NCI-H2081 (cell line): ENCODE data around the gene PLB1.

Source experiments
- DNase-seq, 2 experiments: peaks; one replicate each; lab custom pipeline; 2025; lab: John Stamatoyannopoulos, UW

The PLB1 gene

DNA sequence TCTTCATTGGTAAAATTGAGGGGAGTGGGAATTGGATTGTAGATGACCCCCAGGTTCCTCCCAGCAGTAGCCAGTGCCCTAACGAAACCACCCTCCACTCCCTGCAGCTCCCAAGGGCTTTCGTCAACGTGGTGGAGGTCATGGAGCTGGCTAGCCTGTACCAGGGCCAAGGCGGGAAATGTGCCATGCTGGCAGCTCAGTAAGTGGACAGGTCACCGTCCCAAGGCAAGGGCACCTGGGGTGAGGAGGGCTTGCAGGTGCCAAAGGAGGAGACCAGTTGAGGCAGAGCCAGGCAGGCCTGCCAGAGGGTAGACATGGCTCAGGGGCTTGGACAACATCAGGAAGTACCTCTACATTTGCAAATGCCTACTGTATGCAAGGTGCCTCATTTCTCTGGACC, 133.1 kb downstream of the PLB1 start:
- no peak for DNase-seq

DNA sequence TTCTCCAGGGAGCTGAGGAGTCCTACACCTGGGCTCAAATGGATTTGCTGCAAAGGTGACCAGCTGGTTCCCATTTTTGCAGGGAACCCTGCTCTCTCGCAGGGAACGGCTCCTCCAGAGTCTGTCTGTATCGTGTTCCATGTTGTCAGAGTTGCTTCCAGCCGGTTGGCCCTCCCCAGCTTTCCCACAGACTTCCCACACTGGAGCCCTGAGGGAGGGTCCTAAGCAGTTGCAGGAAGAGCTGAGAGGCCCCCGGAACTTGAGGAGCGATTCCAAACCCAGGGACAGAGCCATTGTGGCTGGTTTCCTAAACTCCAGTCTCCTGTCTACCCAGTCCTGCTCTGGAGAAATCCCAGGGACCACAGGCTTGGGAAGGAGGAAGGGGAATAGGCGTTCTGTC, 134.1 kb downstream of the PLB1 start:
- no peak for DNase-seq

DNA sequence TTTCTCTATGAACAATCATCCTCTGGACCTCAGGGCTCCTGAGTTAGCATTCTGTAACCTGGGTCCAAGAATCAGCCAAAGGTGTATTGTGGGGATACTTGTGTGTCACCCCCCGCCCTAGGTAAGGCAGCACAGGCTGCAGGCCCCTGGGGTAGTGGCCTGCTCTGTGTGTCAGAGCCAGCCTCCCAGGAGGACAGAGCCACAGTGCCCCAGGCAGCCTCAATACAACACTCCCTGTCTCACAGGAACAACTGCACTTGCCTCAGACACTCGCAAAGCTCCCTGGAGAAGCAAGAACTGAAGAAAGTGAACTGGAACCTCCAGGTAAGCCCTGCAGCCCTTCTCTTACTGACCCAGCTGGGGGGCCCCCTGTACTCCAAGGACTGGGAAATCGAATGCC, 134.5 kb downstream of the PLB1 start:
- no peak for DNase-seq

DNA sequence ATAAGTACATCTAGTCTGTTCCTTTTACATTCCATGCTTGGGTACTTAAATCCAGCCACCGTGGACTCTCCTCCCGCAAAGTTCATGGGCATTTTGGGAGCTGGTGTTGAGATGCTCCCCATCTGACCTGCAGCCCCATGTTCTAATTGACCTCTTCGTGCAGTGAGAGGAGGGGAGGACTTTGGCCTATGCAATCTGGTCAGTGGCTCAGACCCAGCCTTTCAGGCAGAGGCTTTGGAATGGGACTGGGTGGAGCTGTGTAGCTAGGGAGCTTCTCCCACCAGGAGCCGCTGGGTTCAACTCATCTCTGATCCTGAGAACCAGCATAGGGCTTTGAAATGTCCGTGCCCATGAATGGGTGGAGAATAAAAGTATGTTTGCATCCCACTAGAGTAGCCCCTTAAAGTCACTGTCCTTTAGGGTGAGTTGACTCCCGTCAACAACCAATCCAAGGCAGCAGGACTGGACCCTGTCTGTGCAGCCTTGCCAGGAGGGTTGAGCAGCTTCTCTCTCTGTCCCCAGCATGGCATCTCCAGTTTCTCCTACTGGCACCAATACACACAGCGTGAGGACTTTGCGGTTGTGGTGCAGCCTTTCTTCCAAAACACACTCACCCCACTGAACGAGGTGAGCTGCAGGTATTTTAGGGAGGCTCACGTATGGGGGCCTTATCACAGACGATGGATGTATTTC, 135.8 kb downstream of the PLB1 start:
- DNase-seq, result no peak

DNA sequence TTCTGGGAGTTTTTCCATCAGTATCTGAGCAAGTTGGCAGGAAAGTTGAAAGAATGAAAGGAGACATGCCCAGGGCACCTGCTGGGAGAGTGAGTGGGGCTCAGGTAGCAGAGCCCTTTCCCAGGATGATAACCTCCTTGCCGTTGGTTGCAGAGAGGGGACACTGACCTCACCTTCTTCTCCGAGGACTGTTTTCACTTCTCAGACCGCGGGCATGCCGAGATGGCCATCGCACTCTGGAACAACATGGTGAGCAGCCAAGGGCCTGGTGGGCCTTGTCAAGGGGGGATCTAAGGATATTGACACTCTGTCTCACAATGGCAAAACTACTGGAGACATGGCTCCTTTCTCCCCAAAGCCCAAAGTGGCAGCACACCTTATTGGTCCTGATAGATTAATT, 136.9 kb downstream of the PLB1 start:
- no peak for DNase-seq

DNA sequence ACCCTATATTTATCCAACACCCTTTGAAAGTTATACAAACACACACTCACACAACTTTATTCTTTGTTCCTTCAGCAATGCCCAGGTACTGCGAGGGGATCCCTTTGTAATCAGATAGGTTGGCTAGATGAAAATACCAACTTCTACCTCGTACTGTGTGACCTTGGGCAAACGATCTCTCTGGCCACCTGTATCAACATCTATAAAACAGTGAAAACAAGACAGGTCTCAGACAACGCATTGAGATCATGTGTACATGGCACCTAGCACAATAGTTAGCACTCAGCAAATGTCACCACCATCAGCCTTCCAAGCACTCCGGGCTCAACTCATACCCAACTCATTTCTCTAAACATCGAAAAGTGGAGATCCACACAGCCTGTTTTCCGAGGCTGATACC, 137.3 kb downstream of the PLB1 start:
- DNase-seq, result no peak

DNA sequence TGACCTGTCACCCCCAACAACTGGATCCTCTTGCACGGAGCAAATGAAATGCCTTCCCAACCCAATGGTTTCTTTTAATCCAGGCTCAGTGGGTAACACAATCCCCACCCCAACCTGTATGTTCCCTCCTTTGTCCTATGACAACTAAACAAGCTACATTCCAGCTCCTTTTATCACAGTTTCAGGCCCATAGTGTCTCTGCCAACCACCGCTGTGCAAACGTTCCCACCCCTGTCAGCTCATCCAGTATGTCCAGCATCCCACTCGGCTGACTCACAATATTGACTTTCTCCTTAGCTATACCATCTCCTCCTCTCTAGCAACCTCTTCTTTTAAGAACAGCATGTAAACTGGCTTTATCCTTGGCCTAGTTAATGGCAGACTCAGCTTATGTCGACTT, 137.9 kb downstream of the PLB1 start:
- DNase-seq, result no peak

DNA sequence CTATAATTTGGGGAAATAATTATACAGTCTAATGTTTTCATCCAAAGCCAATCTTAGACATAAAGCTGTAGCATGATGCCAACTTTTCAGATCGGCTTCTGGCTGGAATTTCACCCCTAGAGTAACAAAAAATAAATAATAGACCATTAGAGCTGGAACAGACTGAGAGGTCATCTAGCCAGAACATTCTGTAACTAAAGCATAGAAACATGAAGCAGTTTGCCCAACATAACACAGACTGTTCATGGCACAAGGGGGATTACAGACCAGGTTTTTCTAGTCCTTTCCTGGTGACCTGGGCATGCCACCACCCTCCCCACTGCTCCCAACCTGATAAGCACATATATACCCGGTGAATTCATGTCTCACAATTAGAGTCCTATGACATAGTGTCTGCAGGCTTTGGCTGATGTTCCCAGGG, 139.3 kb downstream of the PLB1 start:
- DNase-seq, result no peak

DNA sequence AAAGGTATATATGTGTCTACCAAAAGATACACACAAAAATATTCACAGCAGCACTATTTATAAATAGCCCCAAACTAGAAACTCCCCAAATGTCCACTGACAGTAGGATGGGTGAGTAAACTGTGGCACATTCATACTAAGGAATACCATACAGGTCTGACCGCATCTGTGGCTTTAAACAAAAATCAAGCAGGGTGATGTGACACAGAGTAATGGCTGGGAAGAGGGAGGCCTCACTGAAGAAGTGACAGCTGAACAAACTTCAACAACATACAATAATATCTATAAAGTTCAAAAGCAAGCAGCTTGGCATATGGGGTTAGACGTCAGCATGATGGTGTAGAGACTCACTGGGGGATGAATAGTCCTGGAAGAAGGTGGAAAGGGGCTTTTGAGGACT, 140.6 kb downstream of the PLB1 start:
- DNase-seq, result no peak

DNA sequence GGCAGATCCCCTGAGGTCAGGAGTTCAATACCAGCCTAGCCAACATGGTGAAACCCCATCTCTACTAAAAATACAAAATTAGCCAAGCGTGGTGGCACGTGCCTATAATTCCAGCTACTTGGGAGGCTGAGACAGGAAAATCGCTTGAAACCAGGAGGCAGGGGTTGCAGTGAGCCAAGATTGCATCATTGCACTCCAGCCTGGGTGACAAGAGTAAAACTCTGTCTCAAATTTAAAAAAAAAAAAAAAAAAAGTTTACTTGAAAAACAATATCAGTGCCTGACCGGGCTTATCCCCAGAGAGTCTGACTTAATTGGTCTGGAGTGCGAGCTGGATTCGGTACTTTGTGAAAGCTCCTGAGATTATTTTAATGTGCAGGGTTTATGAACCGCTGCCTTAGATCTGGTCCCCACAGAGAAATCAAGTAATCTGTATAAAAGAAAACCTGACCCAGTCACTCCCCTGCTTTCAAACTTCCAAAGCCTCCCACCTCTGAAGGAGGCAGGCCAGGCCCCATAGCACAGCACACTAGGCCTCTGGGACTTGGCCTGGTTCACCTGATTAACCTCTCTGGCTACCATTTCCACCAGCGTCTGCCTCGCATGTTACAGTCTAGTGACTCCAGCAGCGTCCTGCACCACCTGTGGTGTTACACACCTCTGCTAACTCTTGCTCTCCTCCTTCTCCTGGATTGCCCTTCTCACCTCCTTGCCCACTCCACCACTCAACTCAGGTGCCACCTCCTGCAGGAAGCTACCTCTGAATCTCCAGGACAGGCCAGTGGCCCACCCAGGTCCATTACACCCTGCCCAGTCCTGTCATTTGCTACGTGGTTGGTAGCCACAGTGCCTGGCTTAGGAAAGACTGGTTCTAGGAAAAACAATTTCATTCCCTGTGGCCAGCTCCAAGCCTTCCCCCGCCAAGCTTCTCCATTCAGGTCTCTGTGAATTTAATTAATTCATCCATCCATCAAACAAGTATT, 141.5 kb downstream of the PLB1 start:
- no peak for DNase-seq

DNA sequence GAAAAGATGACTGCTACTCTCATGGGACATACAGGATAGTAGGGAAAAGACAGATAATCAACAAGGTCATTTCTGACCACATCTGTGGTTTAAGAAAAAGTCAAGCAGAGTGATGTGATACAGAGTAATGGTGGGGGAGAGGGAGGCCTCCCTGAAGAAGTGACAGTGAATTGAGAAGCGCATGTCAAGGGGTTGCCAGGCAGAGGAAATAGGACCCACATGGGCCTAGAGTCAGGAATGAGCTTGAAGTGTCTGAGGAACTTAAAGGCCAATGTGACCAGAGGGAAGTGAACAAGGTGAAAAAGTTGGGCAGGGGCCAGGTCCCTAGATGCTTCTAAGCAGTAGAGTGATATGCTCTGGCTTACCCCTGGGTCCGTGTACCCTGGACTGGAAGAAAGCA, 142.2 kb downstream of the PLB1 start:
- no peak for DNase-seq

DNA sequence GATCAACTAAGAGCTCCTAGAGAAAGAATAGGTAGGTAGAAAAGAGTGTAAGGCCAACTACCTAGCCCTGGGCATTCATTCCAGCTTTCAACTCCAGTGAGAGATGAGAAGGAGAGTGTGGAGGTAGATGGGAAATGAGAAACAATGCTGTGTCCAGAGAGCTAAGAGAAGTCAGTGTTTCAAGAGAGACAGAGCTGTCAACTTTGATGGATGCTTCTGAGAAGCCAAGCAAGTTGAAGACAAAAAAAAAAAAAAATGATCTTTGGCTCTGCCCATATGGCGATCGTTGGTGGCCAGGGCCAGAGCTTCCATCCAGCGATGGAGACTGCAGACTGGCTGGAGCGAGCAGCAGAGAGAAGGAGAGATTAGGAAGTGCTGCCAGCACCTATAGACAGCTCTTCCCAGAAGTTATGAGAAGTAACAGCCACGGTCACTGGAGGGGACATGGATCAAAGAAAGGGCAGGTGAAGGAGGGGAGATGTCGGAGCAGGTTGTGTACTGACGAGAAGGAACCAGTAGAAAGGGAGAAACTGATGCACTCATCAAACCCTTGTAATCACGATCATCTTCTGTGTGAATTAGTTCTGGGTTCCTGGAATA, 143.3 kb downstream of the PLB1 start:
- DNase-seq, result no peak

DNA sequence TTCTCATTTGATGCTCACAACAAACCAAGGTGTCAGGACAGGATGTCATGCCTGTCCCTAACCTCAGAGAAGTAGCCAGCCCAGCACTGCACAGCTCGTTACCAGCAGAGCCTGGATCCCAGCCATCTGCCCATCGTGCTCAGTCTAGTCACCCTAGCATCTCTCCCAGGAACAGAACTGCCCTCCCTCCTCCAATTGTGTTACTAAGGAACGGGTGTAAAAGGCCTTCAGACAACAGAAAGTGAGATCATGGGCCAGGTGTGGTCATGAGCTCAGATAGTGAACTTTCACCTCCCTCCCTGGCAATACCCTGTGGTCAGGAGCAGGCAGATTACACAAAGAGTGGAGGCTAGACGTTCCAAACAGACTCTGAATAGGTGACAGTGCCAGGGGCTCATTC, 144.0 kb downstream of the PLB1 start:
- no peak for DNase-seq

DNA sequence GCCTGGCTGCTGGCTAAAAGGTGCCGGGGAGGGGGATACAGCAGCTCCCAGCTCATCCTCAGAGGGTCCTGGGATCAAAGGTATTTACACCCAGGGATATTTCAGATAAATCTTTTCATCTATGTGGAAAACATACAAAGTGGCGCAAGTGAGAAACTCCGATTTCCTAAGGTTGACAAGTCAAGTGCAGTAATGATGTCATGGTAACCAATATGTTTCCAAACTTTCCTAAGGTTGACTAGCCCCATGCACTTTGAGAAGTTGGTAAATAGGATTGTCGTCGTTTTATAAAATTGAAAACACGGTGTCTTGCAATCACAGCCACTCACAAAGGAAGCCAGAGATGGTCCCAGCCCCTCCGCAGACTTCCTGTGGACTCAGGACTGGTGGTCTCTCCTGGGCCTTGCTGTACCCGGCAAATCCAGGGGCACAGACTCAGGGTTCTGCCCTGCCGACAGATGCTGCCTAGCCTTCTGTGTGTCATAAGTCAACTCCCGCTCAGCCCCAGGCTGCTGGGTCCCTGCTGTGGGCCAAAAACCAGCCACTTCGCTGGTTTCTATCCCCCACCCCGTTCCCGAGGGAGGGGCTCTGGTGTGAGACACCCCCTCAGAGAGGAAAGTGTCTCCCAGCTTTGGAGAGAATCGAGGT, 144.5 kb downstream of the PLB1 start:
- DNase-seq, result no peak

DNA sequence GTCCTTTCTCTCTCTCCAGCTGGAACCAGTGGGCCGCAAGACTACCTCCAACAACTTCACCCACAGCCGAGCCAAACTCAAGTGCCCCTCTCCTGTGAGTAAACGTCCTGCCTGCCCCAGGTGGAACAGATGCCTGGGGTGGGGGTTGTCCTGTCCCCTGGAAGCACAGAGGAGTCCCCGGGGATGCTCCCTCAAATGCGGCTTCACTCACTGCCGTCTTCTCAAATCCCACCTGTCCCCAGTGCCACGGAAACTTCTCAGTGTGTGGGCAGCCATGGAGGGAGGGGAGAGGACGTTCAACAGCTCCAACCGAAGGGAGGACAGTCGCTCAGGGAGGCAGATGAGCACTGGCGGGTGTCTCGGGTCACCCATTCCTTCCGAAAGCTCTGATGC, 145.0 kb downstream of the PLB1 start:
- no peak for DNase-seq

DNA sequence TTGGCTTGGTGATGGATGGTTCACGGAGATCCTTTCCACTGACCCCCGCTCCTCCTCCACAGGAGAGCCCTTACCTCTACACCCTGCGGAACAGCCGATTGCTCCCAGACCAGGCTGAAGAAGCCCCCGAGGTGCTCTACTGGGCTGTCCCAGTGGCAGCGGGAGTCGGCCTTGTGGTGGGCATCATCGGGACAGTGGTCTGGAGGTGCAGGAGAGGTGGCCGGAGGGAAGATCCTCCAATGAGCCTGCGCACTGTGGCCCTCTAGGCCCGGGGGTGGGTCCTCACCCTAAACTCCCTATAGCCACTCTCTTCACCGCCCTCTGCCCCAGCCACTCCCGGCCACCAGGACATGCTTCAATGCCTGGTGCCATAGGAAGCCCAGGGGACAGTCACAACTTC, 146.9 kb downstream of the PLB1 start:
- no peak for DNase-seq

DNA sequence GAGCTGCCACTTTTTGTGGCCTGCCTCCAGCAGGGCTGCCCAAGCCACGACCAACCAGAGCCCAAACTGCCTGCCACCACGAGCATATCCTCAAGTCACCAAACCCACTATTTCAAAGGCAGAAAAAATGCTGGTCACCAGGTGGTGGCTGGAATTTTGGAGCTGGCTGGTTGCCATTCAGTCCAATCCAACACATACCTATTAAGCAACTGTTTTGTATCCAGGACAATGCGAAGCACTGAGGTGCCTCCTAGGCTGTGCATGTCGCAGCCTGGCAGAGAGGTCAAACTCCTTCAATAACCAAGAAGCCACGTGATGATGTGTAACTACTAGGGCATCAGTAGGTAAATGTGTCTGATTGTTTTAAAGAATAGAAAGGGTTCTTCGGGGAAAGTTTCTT, 147.5 kb downstream of the PLB1 start:
- peak in 1 of 2 experiments; percentile 3 for DNase-seq

DNA sequence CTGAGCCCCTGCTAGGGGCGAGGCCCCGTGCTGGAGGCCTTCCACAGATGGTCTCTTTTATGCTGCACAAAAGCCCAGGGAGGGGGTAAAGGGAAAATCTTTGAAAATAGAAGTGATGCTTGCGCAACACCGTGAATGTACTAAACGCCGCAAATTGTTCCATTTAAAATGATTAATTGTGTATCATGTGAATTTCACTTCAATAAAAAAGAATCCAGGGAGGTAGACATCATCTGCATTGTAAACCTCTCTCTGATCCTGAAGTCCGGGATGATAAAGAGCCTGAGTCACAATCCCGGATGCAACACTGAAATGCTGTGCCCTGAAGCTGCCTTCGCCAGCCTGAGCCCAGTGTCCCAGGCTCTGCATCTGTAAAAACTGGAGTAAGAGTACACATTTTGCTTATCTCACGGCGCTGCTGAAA, 148.1 kb downstream of the PLB1 start:
- peak; percentile 24 to 31 for DNase-seq

DNA sequence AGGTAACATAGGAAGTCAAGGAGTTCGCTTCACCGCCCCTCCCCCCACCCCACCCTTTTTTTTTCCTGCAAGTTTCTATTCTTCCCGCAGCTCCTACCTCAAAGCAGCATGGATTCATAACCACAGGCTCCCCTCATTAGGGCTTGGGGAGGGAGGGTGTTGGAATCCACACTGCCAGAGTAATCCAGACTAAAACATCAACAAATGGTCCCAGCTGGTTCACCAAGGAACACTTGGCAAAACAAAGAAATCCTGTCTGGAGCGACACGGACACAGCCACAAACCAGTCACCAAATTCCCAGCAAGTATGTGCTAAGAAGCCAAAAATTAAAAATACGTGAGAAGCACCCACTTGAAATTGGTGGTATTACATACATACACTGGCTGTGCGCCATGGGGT, 148.9 kb downstream of the PLB1 start:
- DNase-seq, result no peak

DNA sequence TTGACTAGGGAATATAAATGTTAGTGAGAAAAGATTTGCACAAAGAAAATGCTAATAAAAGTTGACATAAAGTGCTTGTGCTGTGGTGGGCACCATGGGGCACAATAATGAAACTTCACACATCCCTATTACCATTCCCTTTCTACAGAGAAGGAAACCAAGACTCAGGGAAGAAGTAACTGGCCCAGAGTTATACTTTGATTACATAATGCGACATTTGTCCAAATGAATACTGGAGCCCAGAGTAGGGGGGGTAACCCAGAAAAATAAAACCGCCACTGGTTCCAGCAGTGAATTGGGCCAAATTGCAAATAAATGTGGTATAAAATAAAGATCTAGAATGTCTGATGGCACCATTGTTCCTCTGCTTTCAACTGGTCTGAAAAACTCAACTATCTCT, 149.7 kb downstream of the PLB1 start:
- no peak for DNase-seq

DNA sequence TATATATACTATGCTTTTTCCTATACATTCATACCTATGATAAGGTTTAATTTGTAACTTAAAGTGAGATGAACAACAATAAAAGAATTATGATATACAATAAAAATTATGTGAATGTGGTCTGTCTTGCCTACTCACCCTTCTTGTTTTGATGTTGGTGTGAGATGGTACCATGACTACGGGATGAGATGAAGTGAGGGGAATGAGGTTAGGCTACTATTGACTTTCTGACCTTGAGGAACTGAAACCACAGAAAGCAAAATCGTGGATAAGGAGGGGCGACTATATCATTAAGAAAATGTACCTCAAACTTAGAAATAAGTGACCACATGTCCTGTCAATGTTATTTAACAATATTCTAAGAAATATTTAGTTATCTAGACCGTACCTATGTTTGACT, 151.8 kb downstream of the PLB1 start:
- no peak for DNase-seq

DNA sequence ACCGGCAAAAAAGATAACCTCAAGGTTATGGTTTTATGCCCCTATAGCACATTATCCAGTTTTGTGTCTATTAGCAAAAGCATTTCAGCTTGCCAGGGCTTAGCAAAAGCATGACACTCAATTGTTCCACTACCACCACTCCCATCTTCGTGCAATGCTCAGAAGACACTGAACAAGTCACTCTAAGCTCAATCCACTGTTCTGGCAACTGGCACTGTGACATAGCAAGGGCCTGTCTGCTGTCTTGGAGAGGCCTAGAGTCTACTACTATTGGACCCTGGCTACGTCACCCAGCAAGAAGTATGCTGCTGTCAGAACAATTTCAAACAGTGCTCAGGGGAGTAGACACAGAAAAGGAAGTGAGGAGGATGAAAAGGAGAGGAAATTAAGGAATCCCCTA, 152.3 kb downstream of the PLB1 start:
- no peak for DNase-seq
